Amygdala (tissue), 56 donors: Measurements from ENCODE around the gene SUMO3.

Experiments
- DNase-seq, 56 donors: peaks; one replicate each; lab custom pipeline; 2025; lab: John Stamatoyannopoulos, UW

The SUMO3 gene

GRCh38 chr21:44763451-44764318 lies 54.2 kb downstream of the SUMO3 start:
- DNase-seq = no peak

GRCh38 chr21:44763050-44763378 lies 54.8 kb downstream of the SUMO3 start:
- DNase-seq = no peak

- DNase-seq = no peak
These were observed 55.4 kb downstream of the SUMO3 start for GRCh38 chr21:44762221-44763049.

- DNase-seq = no peak
These were observed 56.1 kb downstream of the SUMO3 start for GRCh38 chr21:44761747-44762208.

- no peak for DNase-seq
These were observed 56.7 kb downstream of the SUMO3 start for GRCh38 chr21:44761011-44761729.

GRCh38 chr21:44760376-44760775 lies 57.5 kb downstream of the SUMO3 start:
- no peak for DNase-seq

GRCh38 chr21:44759628-44760285 lies 58.1 kb downstream of the SUMO3 start:
- no peak for DNase-seq

GRCh38 chr21:44758781-44759627 lies 58.9 kb downstream of the SUMO3 start:
- no peak for DNase-seq

GRCh38 chr21:44758141-44758561 lies 59.7 kb downstream of the SUMO3 start:
- no peak for DNase-seq

GRCh38 chr21:44757731-44758130 lies 60.1 kb downstream of the SUMO3 start:
- no peak for DNase-seq

- no peak for DNase-seq
These were observed 61.3 kb downstream of the SUMO3 start for GRCh38 chr21:44756423-44757185.
